K562 (cell line): ENCODE data around the gene WNT3. TPM values are rescaled to one million over a fixed set of nuclear protein-coding genes. Genes with fewer than 3 reads are reported as not detected.
A peak's percentile ranks its signal among the peaks of the same experiment; 100 is the strongest.

Source experiments
- ATAC-seq: fragments of 200-7000 bp; cut with Tn5 transposase; 3 replicates; pipeline ENCODE4 v1.9.1; 2020; ENCODE audit warnings: moderate library complexity
- BruUV-seq: library from RNA; stranded (reverse); fragments of 400-500 nt; replicated peaks from 2 replicates; lab custom pipeline; 2021; lab: Mats Ljungman, UMichigan
- CTCF ChIA-PET: fragments of 300-600 bp; formaldehyde crosslinking; extraction: SDS; loops from one replicate; lab custom pipeline; 2021; ENCODE audit warnings: low intra/inter-chr PET ratio; lab: Yijun Ruan, JAX
- POLR2A ChIA-PET: fragments of 300-600, 350-650 bp; sonication (Branson Sonifier 250); formaldehyde crosslinking; extraction: SDS; loops from one replicate; lab custom pipeline; 2021; ENCODE audit warnings: antibody characterized with exemption, inconsistent platforms; lab: Yijun Ruan, JAX
- DNase-seq, 4 experiments: peaks; one replicate each; pipeline versions ENCODE4 v3.0.0 to v3.0.0-alpha.2; 2011 to 2018; ENCODE audit warnings: low spot score in 3 of 4, mixed read lengths in 3 of 4; ENCODE audit errors: extremely low read depth in 1 of 4
- FAIRE-seq: peaks from 2 replicates; lab custom pipeline; 2011; peaks lifted over from hg19 to GRCh38; lab: Jason Lieb, UNC
- H2AFZ ChIP-seq: 2 replicates; pipeline ENCODE4 v1.6.0; 2011; ENCODE audit warnings: low read depth, low read length, control low read depth, inconsistent platforms
- H3K27ac ChIP-seq: fragments of 200-600 bp; 3 replicates; pipeline ENCODE4 v1.8.0; 2011; ENCODE audit warnings: low read depth, mild to moderate bottlenecking, control low read depth, inconsistent platforms, low read length, moderate library complexity, mixed read lengths; ENCODE audit errors: extremely low read depth
- H3K27me3 ChIP-seq, 2 experiments: fragments of 300-600 bp in 1 of 2; 2 replicates in 1 of 2; 3 replicates in 1 of 2; pipeline versions ENCODE4 v1.6.0 to v1.8.0; 2011; ENCODE audit warnings: inconsistent platforms in 2 of 2, low read length in 2 of 2, mild to moderate bottlenecking in 1 of 2, mixed read lengths in 1 of 2, moderate library complexity in 1 of 2; ENCODE audit not compliant: control insufficient read depth in 2 of 2, insufficient read depth in 2 of 2
- H3K36me3 ChIP-seq: fragments of 300-600 bp; 3 replicates; pipeline ENCODE4 v1.8.0; 2011; ENCODE audit warnings: mild to moderate bottlenecking, low read length, inconsistent platforms; ENCODE audit not compliant: control insufficient read depth, insufficient read depth
- H3K4me1 ChIP-seq, 2 experiments: fragments of 200-600 bp in 1 of 2; replicated peaks in 1 of 2; 2 replicates in 1 of 2; 3 replicates in 1 of 2; pipeline versions ENCODE4 v1.5.1 to v1.8.0; 2011; ENCODE audit warnings: inconsistent platforms in 2 of 2, low read length in 2 of 2, mild to moderate bottlenecking in 1 of 2, mixed read lengths in 1 of 2, moderate library complexity in 1 of 2; ENCODE audit not compliant: control insufficient read depth in 2 of 2, insufficient read depth in 2 of 2
- H3K4me2 ChIP-seq: 2 replicates; pipeline ENCODE4 v1.6.1; 2011; ENCODE audit warnings: low read length, control low read depth, inconsistent platforms, mixed read lengths; ENCODE audit not compliant: insufficient read depth
- H3K4me3 ChIP-seq: fragments of 200-600 bp; sonication (generic), shearing (Covaris generic); 2 replicates; pipeline ENCODE4 v1.5.1; 2016; ENCODE audit warnings: control low read depth, inconsistent platforms
- H3K79me2 ChIP-seq: fragments of 200-600 bp; 3 replicates; pipeline ENCODE4 v1.8.0; 2011; ENCODE audit warnings: low read length, inconsistent platforms; ENCODE audit not compliant: control insufficient read depth, insufficient read depth
- H3K9ac ChIP-seq, 2 experiments: 2 replicates each; pipeline versions ENCODE4 v1.6.0 to v1.6.1; 2011; ENCODE audit warnings: low read depth in 2 of 2, low read length in 2 of 2, control low read depth in 1 of 2, inconsistent platforms in 1 of 2, mild to moderate bottlenecking in 1 of 2, mixed read lengths in 1 of 2; ENCODE audit not compliant: insufficient read depth in 1 of 2
- H3K9me1 ChIP-seq: one replicate; pipeline ENCODE4 v1.6.0; 2011; ENCODE audit warnings: inconsistent platforms, mild to moderate bottlenecking, low read length, moderate library complexity; ENCODE audit not compliant: control insufficient read depth, insufficient read depth
- H3K9me3 ChIP-seq: replicated peaks from 2 replicates; pipeline ENCODE4 v1.5.1; 2011; ENCODE audit warnings: low read depth, low read length, inconsistent platforms; ENCODE audit not compliant: control insufficient read depth, insufficient read depth
- H4K20me1 ChIP-seq: replicated peaks from 2 replicates; pipeline ENCODE4 v1.6.1; 2011; ENCODE audit warnings: low read length, inconsistent platforms, mixed read lengths; ENCODE audit not compliant: control insufficient read depth, insufficient read depth
- EGR1 ChIP-seq: fragments of 450-650 bp; conservative IDR thresholded peaks from 2 replicates; pipeline ENCODE4 v1.6.1; 2017; ENCODE audit warnings: mild to moderate bottlenecking
- KAT7 ChIP-seq: sonication (generic); formaldehyde crosslinking; IDR thresholded peaks from 2 replicates; pipeline ENCODE4 v1.8.0; 2022; ENCODE audit warnings: missing genetic modification reagents, mild to moderate bottlenecking, borderline replicate concordance
- MITF ChIP-seq: IDR thresholded peaks from 2 replicates; pipeline ENCODE4 v1.6.1; 2014; ENCODE audit warnings: antibody characterized with exemption
- MLX ChIP-seq, 2 experiments: fragments of 450-650 bp in 1 of 2; sonication (generic) in 1 of 2; formaldehyde crosslinking; conservative IDR thresholded peaks; 2 replicates each; pipeline versions ENCODE4 v1.4.0 to v1.8.1; 2020 to 2022; ENCODE audit warnings: mild to moderate bottlenecking in 1 of 2, missing genetic modification reagents in 1 of 2
- MYC ChIP-seq, 2 experiments: fragments of 250-450 bp in 1 of 2; sonication (Bioruptor Pico) in 1 of 2; IDR thresholded peaks; 2 replicates each; pipeline versions ENCODE4 v1.5.1 to v1.6.1; 2012 to 2021; ENCODE audit warnings: low read depth in 2 of 2, borderline replicate concordance in 1 of 2, improper control_type of control experiment in 1 of 2, low read length in 1 of 2, mild to moderate bottlenecking in 1 of 2, moderate library complexity in 1 of 2
- NR4A1 ChIP-seq, 2 experiments: fragments of 250-450 bp in 1 of 2; fragments of 450-650 bp in 1 of 2; sonication (Bioruptor Pico) in 1 of 2; IDR thresholded peaks; 2 replicates each; pipeline versions ENCODE4 v1.4.0 to v1.6.1; 2016 to 2020; ENCODE audit warnings: mild to moderate bottlenecking in 2 of 2, missing compliant biosample characterization in 1 of 2, missing genetic modification characterization in 1 of 2, moderate library complexity in 1 of 2
- PKNOX1 ChIP-seq: fragments of 450-650 bp; IDR thresholded peaks from 2 replicates; pipeline ENCODE4 v1.6.1; 2016
- POLR2AphosphoS5 ChIP-seq: IDR thresholded peaks from 2 replicates; pipeline ENCODE4 v1.6.1; 2011; ENCODE audit warnings: mild to moderate bottlenecking, low read depth, low read length, moderate library complexity; ENCODE audit not compliant: control insufficient read depth, insufficient read depth
- SPI1 ChIP-seq: IDR thresholded peaks from 2 replicates; pipeline ENCODE4 v1.6.1; 2011; ENCODE audit warnings: low read depth, low read length, control low read depth, borderline replicate concordance
- TBL1XR1 ChIP-seq, 2 experiments: IDR thresholded peaks; 2 replicates each; pipeline ENCODE4 v1.6.1; 2012; ENCODE audit warnings: improper control_type of control experiment in 2 of 2, low read length in 2 of 2, mild to moderate bottlenecking in 1 of 2
- VEZF1 ChIP-seq: fragments of 200-800 bp; sonication (Bioruptor generic); IDR thresholded peaks from 2 replicates; pipeline ENCODE4 v1.6.1; 2017; ENCODE audit warnings: missing genetic modification characterization, missing compliant biosample characterization
- ZHX1 ChIP-seq: fragments of 150-350 bp; conservative IDR thresholded peaks from 2 replicates; pipeline ENCODE4 v1.6.1; 2014; ENCODE audit warnings: low read length
- WGBS: fragments of 100-300 bp; shearing (Covaris generic); methylation state at CpG from one replicate; pipeline ENCODE4 v1.1.6; 2016; ENCODE audit warnings: low coverage, mixed read lengths; ENCODE audit not compliant: insufficient coverage; ENCODE audit errors: missing lambda C conversion rate; 5-methylcytosine and 5-hydroxymethylcytosine counted together
- in situ Hi-C: fragments of 300-500 bp; cut with MboI; formaldehyde crosslinking; loops from 4 replicates; pipeline ENCODE4 v1.15.0; 2018; ENCODE audit warnings: inconsistent platforms, mixed read lengths
- intact Hi-C: fragments of 100-400 bp; cut with micrococcal nuclease; formaldehyde crosslinking; loops from 2 replicates; pipeline ENCODE4 v1.14.2; 2022
- polyA plus RNA-seq, 8 experiments: library from polyadenylated mRNA; depleted of rRNA in 4 of 8; stranded (reverse) in 5 of 8; unstranded in 3 of 8; fragments of >200 nt; fragmentation: Nextera tagmentation in 2 of 8; fragmentation: Illumina TruSeq in 1 of 8; extraction: Ambion mirVana in 2 of 8; extraction: Trizol in 1 of 8; gene quantifications; 2 replicates each; pipeline versions ENCODE4 v1.2.1 to v1.2.3, GENCODE V29; 2011 to 2014; ENCODE audit warnings: inconsistent platforms in 1 of 8, missing spikeins in 1 of 8
- total RNA-seq, 7 experiments: library from RNA; depleted of rRNA in 6 of 7; stranded (reverse); fragments of >200 nt in 6 of 7; fragmentation: Illumina TruSeq in 2 of 7; extraction: Trizol in 2 of 7; gene quantifications; 2 replicates each; pipeline versions ENCODE4 v1.2.1 to v1.2.3, GENCODE V29; 2011 to 2021; ENCODE audit warnings: low replicate concordance in 1 of 7

Gene WNT3
- total and polyA plus RNA-seq, 9 of the 15 experiments (the other 6 are each of a cell fraction or from before 2014, with no cell fraction given), result 1.5 to 6.1 (median 3.3) TPM

GRCh38 chr17:46811978-46812583 is 6.4 kb downstream of the WNT3 start:
- H3K36me3 ChIP-seq, result no peaks in the 10 kb centered on the region
- no peaks in the 10 kb centered on the region for H3K79me2 ChIP-seq
- in situ Hi-C loops (loop anchor here (25.0 kb wide), 1 partner anchor 1225 kb away; no protein-coding TSS in a partner anchor), intact Hi-C loops (no loop called here)
- CTCF ChIA-PET, result no interaction called here
- H4K20me1 ChIP-seq, result no peaks in the 10 kb centered on the region
- H3K4me1 ChIP-seq, result peaks cover 36 to 50% of the 10 kb centered on the region in 2 experiments
- no peak overlapping the region for H3K4me2 ChIP-seq
- H3K4me3 ChIP-seq, result no peak overlapping the region
- POLR2A ChIA-PET, result interaction anchor here (0.5 to 1.3 kb wide), 3 partner anchors 11 to 125 kb away, joined by 3 to 4 read pairs (median 4); no protein-coding TSS in a partner anchor
- no peak overlapping the region for H3K27ac ChIP-seq
- peak overlapping the region in 1 of 2 experiments; percentile 67; a peak in 1 of 4 replicates for H3K9ac ChIP-seq
- H3K9me3 ChIP-seq, result no peaks in the 10 kb centered on the region
- no peak overlapping the region for H2AFZ ChIP-seq
- H3K9me1 ChIP-seq, result no peaks in the 10 kb centered on the region
- no TSS peak for BruUV-seq
- no peaks in the 10 kb centered on the region for H3K27me3 ChIP-seq
- WGBS, result 44% methylated on average over 9 of the region's 11 CpGs
- DNase-seq (peak in 2 of 4 experiments; percentile 33 to 54), ATAC-seq (no peak; the same call in 2 of the 3 replicates), FAIRE-seq (peak; percentile 58)
- TF ChIP-seq POLR2AphosphoS5 (no peak), VEZF1 (peak; percentile 57), MYC (IDR thresholded peaks at IDR 0.05; ENCODE audit: low read depth, low read length) (no peak), MYC (CRISPR knock-in tag; IDR thresholded peaks at IDR 0.05; ENCODE audit: borderline replicate concordance, low read depth) (no peak), PKNOX1 (peak; percentile 76), NR4A1 (CRISPR knock-in tag; IDR thresholded peaks at IDR 0.05) (no peak), NR4A1 (tag; IDR thresholded peaks at IDR 0.05) (no peak), MLX (CRISPR knock-in tag; conservative IDR thresholded peaks at IDR 0.05) (no peak), EGR1 (0 out of 2 replicates have a peak, but pooled peaks have one; percentile 10), MITF (no peak), ZHX1 (no peak), KAT7 (no peak), TBL1XR1 (IDR thresholded peaks at IDR 0.05; ENCODE audit: low read length in 2 of 2) (no peak), SPI1 (no peak)
